GM10266 (cell line): ENCODE measurements around the gene CDK5RAP2.
A peak's percentile ranks its signal among the peaks of the same experiment; 100 is the strongest.

Experiments
- DNase-seq: peaks from one replicate; pipeline ENCODE4 v3.0.0; 2012; ENCODE audit errors: extremely low spot score
- TF ChIP-seq, protein P1 (sequence below): IDR thresholded peaks from 2 replicates; pipeline ENCODE4 v1.5.1; 2012; ENCODE audit warnings: mild to moderate bottlenecking, low read depth; ENCODE audit not compliant: control insufficient read depth, insufficient read depth; ENCODE audit errors: missing control alignments

The CDK5RAP2 gene

DNA sequence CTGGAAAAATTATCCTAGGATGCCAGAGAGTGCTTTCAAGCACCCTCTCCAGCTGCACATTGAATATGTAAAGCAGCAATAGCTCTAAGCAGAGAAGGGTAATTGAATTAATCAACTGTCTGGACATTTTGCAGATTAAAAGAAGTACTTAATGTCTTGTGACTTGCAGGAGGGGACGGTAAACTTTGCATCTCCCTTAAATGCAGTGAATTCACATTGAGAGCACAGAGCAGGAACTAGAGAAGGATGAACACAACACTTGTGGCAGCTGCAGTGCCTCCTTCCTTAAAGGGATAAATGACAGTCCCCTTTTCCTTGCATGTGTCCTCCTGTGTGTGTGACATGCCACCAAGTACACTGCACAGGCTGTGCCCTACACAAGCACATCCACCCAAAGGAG, 7.4 kb upstream of the CDK5RAP2 start:
- TF ChIP-seq, protein P1, sequence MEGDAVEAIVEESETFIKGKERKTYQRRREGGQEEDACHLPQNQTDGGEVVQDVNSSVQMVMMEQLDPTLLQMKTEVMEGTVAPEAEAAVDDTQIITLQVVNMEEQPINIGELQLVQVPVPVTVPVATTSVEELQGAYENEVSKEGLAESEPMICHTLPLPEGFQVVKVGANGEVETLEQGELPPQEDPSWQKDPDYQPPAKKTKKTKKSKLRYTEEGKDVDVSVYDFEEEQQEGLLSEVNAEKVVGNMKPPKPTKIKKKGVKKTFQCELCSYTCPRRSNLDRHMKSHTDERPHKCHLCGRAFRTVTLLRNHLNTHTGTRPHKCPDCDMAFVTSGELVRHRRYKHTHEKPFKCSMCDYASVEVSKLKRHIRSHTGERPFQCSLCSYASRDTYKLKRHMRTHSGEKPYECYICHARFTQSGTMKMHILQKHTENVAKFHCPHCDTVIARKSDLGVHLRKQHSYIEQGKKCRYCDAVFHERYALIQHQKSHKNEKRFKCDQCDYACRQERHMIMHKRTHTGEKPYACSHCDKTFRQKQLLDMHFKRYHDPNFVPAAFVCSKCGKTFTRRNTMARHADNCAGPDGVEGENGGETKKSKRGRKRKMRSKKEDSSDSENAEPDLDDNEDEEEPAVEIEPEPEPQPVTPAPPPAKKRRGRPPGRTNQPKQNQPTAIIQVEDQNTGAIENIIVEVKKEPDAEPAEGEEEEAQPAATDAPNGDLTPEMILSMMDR, result no peak

DNA sequence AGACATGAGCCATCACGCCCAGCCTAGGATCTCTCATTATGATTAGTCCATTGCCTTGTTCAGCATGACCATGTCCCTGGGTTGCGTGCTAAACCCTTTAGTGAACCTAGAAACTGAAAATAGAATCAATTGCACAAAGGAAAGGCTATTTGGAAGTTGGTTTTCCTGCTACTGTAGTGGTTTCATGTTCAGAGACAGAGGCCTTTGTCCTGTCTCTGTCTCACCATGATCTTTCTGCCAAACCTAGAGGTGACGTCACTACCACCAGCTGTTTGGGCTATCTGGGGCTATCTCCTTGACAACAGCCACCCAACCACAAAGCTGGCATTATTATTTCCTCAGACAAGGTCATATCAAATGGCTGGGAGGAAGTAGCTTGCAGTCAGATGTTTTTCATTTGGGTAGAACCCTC, 4.0 kb upstream of the CDK5RAP2 start:
- peak; percentile 28 for DNase-seq
- TF ChIP-seq, protein P1, result no peak

More for the DNA sequence above, 7.4 kb upstream of the CDK5RAP2 start:
- DNase-seq, result no peak

DNA sequence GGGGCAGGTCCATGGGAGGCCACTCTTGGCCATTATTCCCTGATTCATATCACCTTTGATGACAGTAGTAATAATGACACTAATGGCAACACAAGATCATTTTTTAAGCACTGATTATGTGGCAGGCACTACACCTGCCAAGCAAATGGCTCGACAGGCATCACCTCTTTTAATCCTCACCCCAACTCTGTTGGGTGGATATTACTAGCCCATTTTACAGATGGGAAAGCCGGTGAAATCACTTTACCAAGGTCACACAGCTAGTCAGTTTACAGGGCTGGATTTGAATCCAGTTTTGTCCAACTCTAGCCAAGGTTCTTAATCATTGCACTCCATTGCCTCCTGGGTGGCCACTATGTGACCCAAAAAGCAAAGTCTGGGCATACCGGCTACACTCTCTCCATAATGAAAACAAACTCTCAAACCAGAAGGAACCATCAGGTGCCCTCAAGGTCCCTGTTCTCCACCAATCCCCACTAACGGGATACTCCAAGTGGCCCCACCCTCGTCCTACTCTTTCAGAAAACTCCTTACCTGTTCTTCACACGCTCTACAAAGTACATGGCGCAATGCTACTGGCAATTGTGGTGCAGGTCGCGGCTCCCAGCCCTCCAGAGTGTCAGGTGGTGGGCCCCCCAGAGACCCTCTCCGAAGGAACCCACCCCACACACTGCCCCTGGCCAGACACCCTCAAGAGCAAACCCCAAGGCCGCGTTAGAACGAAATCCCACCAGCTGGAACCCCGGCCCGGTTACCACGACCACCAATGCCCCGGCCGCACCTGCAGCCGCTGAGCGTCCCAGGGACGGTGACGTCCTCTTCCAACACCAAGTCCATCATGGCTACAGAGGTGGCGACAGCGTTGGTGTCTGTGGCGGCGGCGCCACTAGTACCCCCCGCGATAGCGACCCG, 572 bp downstream of the CDK5RAP2 start:
- TF ChIP-seq, protein P1, result no peak
- no peak for DNase-seq

DNA sequence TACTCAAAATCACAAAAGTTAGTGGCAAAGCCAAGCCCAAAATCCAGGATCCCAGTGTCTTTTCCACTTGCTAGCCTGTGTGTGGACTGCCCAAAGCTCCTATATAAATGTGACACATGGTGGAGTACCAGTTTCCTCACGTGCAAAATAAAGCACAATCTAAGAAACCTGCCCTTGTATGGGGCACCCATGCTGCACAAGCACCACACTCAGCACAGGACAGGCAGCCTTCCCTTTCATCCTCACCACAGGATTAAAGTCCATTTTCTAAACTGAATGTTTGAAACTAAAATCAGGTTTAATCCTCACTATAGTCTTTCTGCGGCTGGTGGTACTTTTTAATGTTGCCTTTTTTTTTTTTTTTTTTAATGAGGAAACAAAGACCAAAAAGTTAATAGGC, 5.5 kb downstream of the CDK5RAP2 start:
- TF ChIP-seq, protein P1, result no peak
- no peak for DNase-seq

DNA sequence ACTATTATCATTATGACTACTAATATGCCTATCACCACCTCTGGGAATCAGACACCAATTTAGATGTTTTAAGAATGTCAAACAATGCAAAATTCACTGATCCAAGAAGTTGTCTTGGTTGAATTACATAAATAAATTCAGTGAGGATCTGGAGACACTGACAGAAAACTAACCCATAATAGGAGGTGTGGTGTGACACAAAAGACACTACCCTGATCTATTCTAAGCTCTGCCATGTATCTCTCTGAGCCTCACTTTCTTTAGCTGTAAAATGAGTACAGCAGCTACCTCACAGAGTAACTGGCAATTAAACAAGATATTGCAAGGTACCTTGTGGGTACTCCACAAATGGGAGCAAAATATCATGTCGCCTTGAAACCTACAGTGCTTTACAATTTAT, 7.5 kb downstream of the CDK5RAP2 start:
- DNase-seq, result no peak
- TF ChIP-seq, protein P1, result no peak

DNA sequence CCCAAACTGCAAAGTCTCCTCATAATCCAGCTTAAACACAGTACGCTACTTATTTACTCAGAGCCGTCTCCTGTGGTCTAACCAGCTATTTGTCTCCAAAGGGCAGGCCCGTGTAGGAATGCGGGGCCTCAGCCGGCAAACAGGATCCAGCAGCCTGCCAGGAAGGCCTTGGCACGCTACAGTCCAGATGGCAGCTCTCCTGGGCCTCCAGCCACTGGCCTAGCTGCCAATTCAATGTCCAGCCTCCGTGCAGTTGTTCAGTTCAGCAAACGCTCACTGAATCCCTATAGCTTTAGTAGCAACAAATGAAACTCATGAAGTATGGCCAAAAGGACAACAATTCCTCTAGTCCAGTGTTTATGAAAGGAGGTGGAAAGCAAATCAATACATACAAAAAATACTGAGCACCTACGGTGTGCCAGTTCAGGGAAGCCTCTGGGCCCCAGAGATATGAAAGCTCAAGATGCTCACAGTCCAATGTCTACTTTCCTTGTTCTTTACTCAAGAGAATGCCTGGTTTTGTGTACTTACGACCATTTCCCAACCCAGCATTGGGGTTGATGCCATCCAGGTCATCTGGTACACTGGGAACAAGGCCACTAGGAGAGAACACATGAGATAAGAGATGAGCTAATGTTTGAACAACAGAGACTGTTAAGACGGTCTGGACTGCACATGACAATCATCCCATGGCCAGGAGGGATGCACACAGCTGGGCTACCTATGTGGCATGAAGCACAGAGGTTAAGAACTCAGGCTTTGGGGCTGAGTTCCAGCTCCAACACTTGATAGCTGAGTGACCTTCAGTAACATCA, 8.3 kb downstream of the CDK5RAP2 start:
- TF ChIP-seq, protein P1, result no peak
- DNase-seq, result no peak
